ENCODE results near the gene TFF3.
A peak's percentile ranks its signal among the peaks of the same experiment; 100 is the strongest.

The TFF3 gene

GRCh38 chr21:42346866-42347600, 31.8 kb upstream of the TFF3 start:
- no peak for DNase-seq (ENCODE audit: low spot score)

- DNase-seq (ENCODE audit: low spot score): no peak
Measured at GRCh38 chr21:42346441-42346840, 31.2 kb upstream of the TFF3 start.

GRCh38 chr21:42344631-42345030, 29.4 kb upstream of the TFF3 start:
- peak; percentile 5 for DNase-seq (ENCODE audit: low spot score)

GRCh38 chr21:42343963-42344510, 28.8 kb upstream of the TFF3 start:
- DNase-seq (ENCODE audit: low spot score): no peak

- no peak for DNase-seq (ENCODE audit: low spot score)
Measured at GRCh38 chr21:42343556-42343955, 28.3 kb upstream of the TFF3 start.

- DNase-seq (ENCODE audit: low spot score): no peak
Measured at GRCh38 chr21:42343101-42343500, 27.9 kb upstream of the TFF3 start.

- no peak for DNase-seq (ENCODE audit: low spot score)
Measured at GRCh38 chr21:42341776-42342542, 26.8 kb upstream of the TFF3 start.

- DNase-seq (ENCODE audit: low spot score): no peak
Measured at GRCh38 chr21:42340187-42341050, 25.2 kb upstream of the TFF3 start.

- DNase-seq (ENCODE audit: low spot score): no peak
Measured at GRCh38 chr21:42338729-42339715, 23.8 kb upstream of the TFF3 start.

- peak; percentile 73 for DNase-seq (ENCODE audit: low spot score)
Measured at GRCh38 chr21:42337830-42338728, 22.9 kb upstream of the TFF3 start.

- DNase-seq (ENCODE audit: low spot score): no peak
Measured at GRCh38 chr21:42337276-42337675, 22.1 kb upstream of the TFF3 start.

GRCh38 chr21:42336054-42336453, 20.8 kb upstream of the TFF3 start:
- no peak for DNase-seq (ENCODE audit: low spot score)

GRCh38 chr21:42332557-42333317, 17.5 kb upstream of the TFF3 start:
- no peak for DNase-seq (ENCODE audit: low spot score)

- DNase-seq (ENCODE audit: low spot score): no peak
Measured at GRCh38 chr21:42331660-42332059, 16.5 kb upstream of the TFF3 start.

- DNase-seq (ENCODE audit: low spot score): no peak
Measured at GRCh38 chr21:42330380-42331371, 15.5 kb upstream of the TFF3 start.

GRCh38 chr21:42324896-42325295, 9.7 kb upstream of the TFF3 start:
- DNase-seq (ENCODE audit: low spot score): no peak

- no peak for DNase-seq (ENCODE audit: low spot score)
Measured at GRCh38 chr21:42321845-42322244, 6.6 kb upstream of the TFF3 start.

- DNase-seq (ENCODE audit: low spot score): no peak
Measured at GRCh38 chr21:42321231-42321630, 6.0 kb upstream of the TFF3 start.
